Activated CD4-positive, alpha-beta T cell treated with anti-CD3 and anti-CD28 coated beads, Interleukin-2, Interleukin-6, amounts not matched to agents 100 ng/mL and 50 ng/mL, durations not matched to agents 16 hours and 8 hours (primary cell): ENCODE results near the gene IL4I1.
"Not testable (repeated sequence)": the region's sequence is repeated elsewhere in the genome, so short reads cannot be mapped to it uniquely, and the experiment has no call there.

Source experiments
- DNase-seq: peaks from one replicate; pipeline ENCODE4 v3.0.0-alpha.2; 2020

IL4I1 gene

DNA sequence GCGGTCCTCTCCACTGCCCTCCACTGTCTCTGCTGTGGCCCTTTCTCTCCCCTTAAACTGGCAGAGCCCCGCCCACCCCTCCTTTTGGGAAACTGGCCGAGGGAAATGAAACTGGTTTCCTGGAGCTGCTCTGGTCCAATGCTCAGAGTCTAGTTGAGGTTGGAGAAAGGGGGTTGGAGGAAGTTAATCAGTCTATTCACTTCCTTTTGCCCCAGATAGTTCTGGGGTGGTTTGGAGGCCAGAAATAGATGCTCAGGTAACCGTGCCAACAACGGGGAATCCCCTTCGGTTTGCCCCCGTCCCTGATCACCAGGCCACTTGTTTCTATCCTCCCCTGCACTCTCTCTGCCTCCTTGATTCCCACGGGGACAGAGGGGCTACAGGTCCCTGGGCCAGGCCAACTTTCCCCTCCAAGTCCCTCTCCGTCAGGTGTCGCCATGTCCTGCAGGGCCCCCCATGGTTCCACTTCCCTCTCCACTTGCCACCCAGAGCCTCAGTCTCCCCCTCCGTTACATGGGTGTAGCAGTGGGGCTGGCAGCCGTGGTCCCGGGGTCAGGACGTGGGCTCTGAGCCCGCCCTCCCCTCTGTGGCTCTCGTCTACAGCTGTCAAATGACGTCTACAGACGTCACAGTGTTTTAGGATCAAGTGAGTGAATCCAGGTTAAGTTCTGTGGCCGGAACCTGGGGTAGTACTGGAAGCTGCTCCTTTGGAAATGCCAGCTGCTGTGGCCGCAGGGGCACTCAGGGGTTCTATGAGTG, at the start of gene IL4I1:
TSS of gene IL4I1 (minus strand) at position 25 of the 759 bp plus-strand sequence. CDS start 727 bp downstream, outside the sequence.
- DNase-seq = peak; percentile 81

- no peak for DNase-seq
Measured at GRCh38 chr19:49946415-49946814, 49.7 kb upstream of the IL4I1 start.

- DNase-seq = peak; percentile 62
Measured at GRCh38 chr19:49944567-49944966, 47.9 kb upstream of the IL4I1 start.

- DNase-seq = no peak
Measured at GRCh38 chr19:49940482-49940791, 43.8 kb upstream of the IL4I1 start.

GRCh38 chr19:49939721-49940481, 43.2 kb upstream of the IL4I1 start:
- DNase-seq = no peak

DNA sequence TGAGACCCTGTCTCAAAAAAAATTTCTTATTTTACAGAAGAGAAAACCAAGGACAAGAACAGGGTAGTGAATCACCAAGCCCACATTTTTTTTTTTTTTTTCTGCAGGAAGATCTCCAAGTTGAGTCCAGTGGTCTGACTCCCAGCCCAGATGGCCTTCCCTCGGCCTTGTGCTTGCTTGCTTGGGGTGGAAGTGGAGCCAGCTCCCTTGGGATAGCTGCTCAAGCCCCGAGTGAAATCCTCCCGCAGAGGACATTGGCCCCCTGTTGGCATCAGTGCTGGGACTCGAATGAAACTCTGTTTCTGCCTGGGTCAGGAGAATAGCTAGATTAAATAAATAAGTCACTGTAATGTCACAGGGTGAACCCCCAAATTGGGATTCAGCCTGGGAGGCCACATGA, 42.0 kb upstream of the IL4I1 start:
- DNase-seq = no peak

GRCh38 chr19:49937750-49938381, 41.2 kb upstream of the IL4I1 start:
- DNase-seq = peak; percentile 87

DNA sequence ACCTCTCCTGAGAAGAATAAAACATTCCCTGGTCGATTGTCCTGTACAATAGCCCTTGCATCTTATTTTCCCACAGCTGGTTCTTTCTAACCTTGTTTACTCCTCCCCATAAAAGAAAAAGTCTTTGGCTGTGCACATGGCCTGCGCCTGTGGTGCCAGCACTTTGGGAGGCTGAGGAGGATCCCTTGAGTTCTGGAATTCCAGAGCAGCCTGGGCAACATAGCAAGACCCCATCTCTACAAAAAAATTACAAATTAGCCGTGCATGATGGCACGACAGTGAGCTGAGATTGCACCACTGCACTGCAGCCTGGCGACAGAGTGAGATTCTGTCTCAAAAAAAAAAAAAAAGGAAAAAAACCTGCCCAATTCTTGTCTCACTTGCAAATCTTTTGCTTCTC, 39.9 kb upstream of the IL4I1 start:
- no peak for DNase-seq

GRCh38 chr19:49933643-49934042, 37.0 kb upstream of the IL4I1 start:
- no peak for DNase-seq

GRCh38 chr19:49932731-49933131, 36.0 kb upstream of the IL4I1 start:
- peak; percentile 63 for DNase-seq

DNA sequence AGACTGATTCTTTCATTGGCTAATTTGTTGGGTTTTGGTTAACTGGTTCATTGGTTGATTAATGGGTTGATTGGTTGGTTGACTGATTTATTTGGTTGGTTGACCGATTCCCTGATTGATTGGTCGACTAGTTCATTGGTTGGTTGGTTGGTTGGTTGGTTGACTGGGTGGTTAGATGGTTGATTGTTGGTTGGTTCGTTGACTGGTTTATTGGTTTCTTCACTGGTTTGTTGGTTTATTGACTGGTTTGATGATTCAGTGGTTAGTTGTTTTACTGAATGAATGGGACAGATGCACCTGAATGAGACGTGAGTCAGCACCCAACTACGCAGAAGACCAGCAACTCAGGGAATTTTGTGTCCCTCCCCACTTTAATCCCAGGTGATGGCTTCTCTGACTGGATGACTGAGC, 35.4 kb upstream of the IL4I1 start:
- peak; percentile 20 for DNase-seq

DNA sequence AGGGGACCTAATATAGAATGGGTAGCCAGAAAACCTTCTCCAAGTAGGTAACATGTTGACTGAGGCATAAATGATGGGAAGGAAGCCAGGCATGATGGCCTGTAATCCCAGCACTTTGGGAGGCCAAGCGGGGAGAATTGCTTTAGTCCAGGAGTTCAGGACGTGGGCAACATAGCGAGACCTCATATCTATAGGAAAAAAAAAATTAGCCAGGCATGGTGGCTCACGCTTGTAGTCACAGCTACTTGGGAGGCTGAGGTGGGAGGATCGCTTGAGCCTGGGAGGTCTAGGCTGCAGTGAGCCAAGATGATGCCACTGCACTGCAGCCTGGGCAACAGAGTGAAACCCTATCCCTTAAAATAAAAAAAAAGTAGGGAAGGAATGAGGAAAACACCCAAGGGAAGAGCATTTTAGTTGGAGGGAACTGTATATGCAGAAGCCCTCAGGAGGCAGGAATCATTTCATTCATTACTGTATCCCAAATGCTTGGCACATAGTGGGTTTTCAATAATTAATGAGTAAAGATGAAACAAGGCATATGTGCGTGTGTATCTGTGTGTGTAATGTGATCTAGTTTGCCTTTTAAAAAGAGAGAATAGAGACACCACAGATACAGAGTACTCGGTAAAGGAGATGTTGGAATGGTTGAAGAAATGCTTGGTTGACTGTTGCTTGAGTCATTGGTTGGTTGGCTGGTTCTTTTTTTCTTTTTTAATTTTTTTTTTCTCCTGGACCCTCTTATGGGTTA, 34.8 kb upstream of the IL4I1 start:
- DNase-seq = no peak

DNA sequence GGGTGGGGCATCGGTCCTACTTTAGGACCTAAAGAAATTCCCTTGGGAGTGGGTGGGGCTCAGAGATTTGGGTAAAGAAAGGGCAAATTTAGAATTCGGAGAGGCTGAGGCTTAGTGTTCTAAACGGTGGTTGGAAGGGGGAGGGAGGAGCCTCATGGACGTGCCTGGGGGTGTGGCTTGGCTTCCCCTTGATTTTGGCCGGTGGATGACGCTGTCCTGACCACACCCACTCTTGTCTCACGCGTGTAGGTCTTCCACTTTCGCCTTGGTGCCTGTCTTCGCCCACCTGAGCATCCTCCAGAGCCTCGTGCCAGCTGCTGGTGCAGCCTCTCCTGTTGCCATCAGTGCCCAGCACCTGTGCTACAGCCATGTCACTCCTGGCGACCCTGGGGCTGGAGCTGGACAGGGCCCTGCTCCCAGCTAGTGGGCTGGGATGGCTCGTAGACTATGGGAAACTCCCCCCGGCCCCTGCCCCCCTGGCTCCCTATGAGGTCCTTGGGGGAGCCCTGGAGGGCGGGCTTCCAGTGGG, 33.9 kb upstream of the IL4I1 start:
- no peak for DNase-seq

- DNase-seq = peak; percentile 96
Measured at GRCh38 chr19:49929611-49930482, 33.2 kb upstream of the IL4I1 start.

DNA sequence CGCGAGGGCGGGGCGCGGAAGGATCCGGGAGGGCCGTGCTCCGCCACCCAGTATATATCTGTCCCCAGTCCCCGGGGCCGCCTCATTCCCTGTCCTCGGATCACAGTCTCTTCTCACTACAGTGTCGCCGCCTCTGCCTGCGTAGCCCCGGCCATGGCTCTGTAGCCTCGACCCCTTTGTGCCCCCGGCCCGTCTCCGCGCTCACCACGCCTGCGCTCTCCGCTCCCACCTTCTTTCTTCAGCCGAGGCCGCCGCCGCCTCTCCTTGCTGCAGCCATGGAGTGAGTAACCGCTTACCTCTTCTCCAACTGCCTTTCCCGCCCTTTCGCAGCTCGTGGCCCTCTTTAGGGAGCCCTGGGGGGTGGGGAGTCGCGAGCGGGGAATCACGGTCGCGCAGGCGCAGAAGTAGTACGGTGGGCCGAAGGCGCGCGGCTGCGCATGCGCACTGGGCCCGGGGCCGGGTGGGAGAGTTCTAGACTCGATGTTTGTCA, 32.5 kb upstream of the IL4I1 start, which contains the start of the genes ATF5 and NUP62:
TSS of gene ATF5 (plus strand) at position 85 of the 490 bp plus-strand sequence. CDS start 1,646 bp downstream, outside the sequence.
TSS of gene NUP62 (minus strand) at position 384 of the 490 bp plus-strand sequence. CDS start 19,697 bp downstream, outside the sequence.
- peak; percentile 95 for DNase-seq

DNA sequence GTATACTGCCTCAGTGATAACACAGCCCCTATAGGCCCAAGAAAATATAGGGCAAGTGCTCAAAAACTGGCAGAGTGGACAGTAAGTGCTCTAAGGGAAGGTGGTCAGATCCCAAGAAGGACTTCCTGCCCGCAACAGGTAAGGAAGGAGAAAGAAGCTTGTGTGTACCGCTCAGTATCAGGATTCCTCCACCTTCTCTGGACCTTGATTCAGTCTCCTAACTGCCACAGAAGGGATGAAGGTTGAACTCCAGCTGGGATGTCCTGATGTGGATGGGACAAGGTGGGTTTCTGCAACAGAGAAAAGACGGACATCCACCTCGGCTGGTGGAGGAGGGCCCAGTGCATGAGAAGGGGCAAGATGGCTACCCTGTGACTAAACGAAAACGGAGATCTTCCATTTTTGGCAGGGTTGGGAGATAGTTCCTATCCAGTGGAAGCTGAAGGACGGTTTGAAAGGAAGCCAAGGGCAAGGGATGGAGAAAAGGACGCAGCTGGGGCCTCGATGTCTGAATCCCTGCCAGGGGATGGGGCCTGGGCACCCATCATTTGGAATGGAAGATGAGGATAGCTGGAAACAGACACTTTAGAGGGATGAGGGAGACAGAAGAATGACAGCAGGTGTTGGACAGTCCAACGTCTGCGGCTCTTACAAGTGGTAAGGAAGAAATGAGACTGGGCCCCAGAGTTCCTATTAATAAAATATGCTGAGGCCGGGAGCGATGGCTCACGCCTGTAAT, 31.0 kb upstream of the IL4I1 start:
- no peak for DNase-seq

DNA sequence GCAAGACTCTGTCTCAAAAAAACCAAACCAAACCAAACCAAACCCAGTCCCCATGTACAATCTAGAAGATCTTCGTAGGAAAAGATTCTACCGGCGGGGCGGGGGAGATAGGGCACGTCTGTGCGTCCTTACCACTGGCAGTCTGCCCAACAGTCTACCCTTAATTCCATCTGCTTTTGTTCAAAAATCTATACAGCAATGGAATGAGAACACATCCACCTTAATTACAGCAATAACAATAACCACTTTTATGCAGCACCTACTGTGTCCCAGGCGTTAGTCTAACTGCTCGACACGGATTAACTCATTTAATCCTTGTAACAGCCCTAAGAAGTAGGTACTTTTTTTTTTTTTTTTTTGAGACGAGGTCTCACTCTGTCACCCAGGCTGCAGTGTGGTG, 29.8 kb upstream of the IL4I1 start:
- DNase-seq = no peak

- DNase-seq = no peak
Measured at GRCh38 chr19:49925486-49925885, 28.8 kb upstream of the IL4I1 start.

DNA sequence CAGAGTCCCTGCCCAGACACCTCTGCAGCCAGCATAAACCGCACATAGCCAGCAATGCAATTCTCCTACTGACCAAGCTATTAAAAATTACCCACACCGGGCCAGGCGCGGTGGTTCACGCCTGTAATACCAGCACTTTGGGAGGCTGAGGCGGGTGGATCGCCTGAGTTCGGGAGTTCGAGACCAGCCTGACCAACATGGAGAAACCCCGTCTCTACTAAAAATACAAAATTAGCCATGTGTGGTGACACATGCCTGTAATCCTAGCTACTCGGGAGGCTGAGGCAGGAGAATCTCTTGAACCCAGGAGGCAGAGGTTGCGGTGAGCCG, 28.2 kb upstream of the IL4I1 start:
- DNase-seq = not testable (repeated sequence)

DNA sequence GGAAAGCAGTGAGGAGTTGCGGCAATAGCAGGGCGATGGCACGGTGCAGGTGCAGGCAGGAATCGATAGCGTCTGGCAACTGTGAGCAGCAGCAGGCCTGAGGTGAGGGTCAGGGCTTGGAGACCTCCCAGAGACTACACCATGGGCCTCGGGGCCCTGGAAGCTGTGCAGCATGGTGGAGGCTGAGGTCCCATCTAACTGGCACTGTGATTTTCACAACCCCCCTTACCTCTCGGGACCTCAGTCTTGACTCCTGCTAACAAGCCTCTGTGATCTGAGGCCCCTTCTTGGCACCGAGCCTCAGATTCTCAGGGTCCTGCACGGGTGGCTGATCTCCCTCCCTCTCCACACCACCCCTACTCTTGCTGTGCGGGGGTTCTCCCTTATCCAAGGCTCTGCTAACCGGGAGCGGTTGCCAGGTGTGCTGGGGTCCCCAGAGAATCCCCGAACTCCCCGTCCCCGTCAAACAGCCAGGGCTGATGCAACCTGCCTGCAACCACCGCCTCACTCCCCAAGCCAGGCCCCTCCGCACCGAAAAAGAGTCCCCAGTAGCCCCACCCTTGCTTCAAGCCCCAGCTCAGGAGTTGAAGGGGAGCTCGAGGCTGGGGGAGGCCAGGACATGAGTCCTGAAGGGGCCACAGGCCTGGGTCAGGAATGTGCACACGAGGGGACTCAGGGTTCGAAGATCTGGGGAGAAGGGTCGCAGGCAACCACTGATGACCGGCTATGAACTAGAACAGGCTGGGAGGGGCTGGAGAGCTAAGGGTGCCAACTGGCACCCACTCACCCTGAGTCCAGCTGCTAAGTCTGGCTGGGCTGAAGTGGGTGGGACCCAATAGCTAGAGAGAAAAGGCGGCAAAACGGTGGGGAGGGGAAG, 27.6 kb upstream of the IL4I1 start:
- DNase-seq = no peak
